Activated CD8-positive, alpha-beta memory T cell treated with anti-CD3 and anti-CD28 coated beads, Interleukin-2, amount 50 U/mL, for 4 hours (primary cell): ENCODE results near the gene NAA40.

Experiments
- DNase-seq: peaks from one replicate; pipeline ENCODE4 v3.0.0-alpha.2; 2020

Gene NAA40

DNA sequence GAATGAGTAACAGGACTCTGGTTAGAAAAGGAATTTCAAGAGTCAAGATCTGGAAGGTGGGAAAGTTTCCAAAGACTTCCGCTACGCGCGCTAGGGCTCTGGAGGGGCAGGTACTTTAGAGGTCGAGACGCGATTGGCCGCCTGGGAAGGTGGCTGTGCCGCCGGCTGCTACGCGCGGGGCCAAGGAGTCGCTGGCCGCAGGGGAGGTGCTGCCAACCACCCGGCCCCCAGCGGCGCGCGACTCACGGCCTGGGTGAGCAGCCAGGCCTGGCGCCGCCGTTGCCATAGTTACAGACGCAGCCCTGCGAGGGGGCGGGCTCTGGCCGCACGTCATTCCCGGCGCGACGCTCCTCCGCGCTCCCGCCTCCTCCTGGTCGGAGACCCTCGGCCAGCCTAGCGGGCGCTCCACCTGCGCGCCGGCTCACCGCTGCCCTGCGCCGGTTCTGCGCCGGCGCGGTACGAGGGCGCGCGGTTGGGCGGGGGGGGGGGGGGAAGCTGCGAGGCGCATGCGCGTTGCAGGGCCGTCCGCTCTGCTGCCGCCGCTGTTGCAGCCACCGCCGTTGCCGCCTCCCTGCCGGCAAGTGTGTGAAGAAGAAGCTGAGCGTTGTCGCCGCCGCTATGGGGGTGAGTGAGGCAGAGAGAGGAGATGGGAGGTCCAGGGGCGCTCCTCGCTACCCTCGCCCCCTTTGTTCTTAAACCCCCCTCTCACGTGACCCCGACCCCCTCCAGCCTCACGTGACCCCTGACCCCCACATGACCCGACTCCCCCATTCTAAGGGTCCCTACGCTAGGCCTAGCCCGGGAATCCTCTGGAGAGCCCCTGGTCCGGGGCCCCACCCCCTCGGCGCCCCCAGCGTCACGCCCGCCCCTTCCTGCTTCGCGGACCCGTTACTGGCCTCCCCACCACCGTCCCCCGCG lies at the start of gene NAA40:
Gene NAA40 (plus strand): TSS at position 524 of the 918 bp plus-strand sequence. CDS start 95 bp downstream, at position 619.
- peak; percentile 93 for DNase-seq

- DNase-seq = no peak
Observed at GRCh38 chr11:63889344-63889743, 49.5 kb upstream of the NAA40 start.

GRCh38 chr11:63890368-63890767 lies 48.4 kb upstream of the NAA40 start:
- DNase-seq = no peak

GRCh38 chr11:63892228-63892627 lies 46.6 kb upstream of the NAA40 start:
- DNase-seq = no peak

GRCh38 chr11:63893355-63893754 lies 45.4 kb upstream of the NAA40 start:
- DNase-seq = no peak

DNA sequence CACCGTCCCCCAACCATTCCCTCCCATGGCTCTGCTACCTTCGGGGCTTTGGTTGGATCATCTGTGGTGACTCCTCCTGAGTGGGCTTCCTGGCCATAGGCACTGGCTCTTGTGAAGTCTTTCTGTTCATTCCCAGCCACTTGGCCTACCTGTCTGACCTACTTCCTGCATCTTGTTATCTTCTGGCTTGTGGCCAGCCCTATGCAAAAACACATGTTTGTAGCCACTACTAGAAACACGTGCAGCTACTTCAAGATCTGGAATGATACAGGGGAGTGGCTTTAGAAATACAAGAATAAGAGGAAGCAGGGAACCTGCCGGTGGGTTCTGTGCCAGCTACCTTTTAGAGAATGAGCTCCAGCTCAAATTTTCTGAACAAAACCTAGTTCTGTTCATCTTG lies 42.7 kb upstream of the NAA40 start:
- no peak for DNase-seq

- DNase-seq = no peak
Observed at GRCh38 chr11:63897459-63898146, 41.2 kb upstream of the NAA40 start.

DNA sequence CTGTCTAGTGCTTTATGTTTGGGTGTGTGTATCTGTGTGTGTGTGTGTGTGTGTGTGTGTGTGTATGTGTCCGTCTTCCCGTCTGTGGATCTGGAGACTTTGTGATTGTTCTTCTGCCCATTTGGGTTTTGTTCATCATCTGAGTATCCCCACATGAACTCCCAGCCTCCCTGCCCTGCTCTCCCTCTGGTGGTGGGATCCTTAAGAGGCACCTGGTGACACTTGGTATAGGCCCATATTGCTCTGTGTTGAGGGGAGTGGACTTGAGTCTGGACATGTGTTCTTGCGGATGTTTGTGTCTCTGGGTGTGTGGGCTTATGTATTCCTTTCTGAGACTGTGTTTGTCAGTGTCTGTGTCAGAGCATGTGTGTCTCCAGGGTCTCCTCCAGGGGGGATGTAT lies 37.1 kb upstream of the NAA40 start:
- DNase-seq = no peak

- no peak for DNase-seq
Observed at GRCh38 chr11:63903884-63904283, 34.9 kb upstream of the NAA40 start.

DNA sequence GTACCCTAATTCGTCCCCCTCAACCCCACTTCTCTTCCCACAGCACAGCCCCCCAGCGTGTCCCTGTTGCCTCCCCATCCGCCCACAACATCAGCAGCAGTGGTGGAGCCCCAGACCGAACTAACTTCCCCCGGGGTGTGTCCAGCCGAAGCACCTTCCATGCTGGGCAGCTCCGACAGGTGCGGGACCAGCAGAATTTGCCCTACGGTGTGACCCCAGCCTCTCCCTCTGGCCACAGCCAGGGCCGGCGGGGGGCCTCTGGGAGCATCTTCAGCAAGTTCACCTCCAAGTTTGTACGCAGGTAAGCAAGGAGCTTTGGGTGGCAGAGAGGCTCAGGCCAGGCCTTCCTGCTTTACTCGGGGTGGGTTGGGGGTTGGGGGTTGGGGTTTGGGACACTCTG lies 34.1 kb upstream of the NAA40 start:
- DNase-seq = no peak

GRCh38 chr11:63905179-63905578 lies 33.6 kb upstream of the NAA40 start:
- no peak for DNase-seq

DNA sequence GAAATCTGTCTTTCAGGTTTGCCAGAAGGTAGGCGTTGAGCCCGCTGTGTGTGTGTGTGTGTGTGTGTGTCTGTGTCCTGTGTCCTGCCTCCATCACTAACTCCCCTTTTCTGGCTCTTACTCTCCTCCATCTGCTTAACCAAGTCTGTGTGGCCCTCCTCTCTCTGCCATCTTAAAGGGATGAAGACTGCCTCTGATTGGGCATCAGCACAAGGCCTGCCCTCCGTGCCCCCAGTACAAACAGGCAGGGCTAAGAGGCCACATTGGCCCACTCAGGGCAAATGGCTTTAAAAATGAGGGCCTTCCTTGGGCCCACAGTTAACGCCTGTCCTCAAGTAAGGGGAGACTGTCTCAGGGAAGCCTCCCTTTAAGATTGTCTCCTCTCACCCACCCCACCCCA lies 32.7 kb upstream of the NAA40 start:
- no peak for DNase-seq

GRCh38 chr11:63906585-63906984 lies 32.2 kb upstream of the NAA40 start:
- DNase-seq = peak; percentile 57

DNA sequence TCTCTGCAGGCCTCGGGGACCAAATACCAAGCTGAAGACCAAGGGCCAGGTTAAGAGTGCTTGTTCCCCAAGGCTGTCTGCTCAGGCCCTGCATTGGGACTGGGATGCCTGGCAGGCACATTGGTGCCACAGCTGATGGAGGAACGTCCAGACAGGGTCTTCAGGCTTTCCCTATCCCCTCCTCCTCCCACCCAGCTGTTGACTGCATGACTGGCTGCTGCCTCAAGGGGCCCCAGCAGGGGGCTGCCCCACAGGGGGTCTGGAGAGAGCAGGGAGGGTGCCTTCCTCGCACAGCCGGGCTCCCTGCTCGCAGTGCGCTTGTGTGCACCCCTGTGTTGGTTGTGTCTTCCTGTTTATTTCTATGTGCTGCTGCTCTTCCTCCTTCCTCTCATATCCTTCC lies 31.7 kb upstream of the NAA40 start:
- DNase-seq = no peak

- DNase-seq = no peak
Observed at GRCh38 chr11:63907808-63908530, 30.8 kb upstream of the NAA40 start.

DNA sequence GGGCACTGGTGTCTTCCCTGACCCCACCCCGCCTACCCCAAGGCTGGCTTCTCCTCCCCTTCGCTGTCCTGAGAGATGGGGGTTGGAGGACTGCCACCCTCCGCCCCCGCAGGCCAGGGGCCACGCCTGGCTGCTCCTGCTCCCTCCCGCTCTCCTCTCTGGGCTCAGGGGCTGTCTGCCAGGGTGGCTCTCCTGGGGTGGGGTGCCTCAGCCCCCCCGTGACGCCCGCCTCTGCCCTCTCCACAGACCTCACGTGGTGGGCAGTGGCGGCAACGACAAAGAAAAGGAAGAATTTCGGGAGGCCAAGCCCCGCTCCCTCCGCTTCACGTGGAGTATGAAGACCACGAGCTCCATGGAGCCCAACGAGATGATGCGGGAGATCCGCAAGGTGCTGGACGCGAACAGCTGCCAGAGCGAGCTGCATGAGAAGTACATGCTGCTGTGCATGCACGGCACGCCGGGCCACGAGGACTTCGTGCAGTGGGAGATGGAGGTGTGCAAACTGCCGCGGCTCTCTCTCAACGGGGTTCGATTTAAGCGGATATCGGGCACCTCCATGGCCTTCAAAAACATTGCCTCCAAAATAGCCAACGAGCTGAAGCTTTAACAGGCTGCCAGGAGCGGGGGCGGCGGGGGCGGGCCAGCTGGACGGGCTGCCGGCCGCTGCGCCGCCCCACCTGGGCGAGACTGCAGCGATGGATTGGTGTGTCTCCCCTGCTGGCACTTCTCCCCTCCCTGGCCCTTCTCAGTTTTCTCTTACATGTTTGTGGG lies 30.0 kb upstream of the NAA40 start:
- DNase-seq = no peak

DNA sequence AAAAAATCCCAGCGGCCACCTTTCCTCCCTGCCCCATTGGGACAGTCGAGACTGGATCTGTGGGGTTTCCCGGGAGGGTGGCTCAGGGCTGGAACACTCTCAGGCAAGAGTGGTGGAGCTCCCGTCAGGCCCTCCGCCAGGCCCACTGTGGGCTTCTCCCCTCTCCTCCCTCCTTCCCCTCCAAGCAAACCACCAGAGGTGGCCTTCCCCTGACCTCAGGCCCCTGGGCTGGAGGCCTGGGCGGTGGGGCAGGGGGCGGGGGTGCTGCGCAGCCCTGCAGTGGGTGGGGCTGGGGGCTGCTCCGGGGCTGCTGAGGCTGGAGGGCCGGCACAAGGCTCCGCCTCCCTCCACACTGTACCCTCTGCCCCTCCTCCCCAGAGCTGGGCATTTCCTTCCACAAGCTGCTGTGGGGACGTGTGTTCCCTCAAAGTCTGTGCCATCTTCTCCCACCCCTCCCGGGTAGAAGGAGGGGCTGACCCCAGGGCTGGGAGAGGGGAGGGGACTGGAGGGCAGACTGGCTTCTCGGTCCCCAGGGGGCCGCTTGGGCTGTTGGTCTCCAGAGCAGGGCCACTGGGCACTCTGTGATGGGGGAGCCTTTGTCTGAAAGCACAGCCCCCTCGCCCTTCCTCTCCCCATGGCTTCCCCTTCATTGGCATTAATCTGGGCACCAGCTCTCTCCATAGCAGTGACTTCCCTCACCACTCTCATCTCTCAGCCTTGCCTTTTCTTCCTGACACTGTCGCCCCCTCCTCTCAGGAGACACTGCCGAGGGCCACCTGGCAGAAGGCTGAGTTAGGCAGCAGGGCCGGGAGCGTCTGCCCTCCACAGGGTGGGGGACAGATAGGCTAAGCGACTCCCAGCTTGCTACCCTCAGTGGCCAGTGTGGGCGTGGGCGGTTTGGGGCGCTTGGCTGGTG lies 29.0 kb upstream of the NAA40 start:
- no peak for DNase-seq

GRCh38 chr11:63910675-63911074 lies 28.1 kb upstream of the NAA40 start:
- no peak for DNase-seq

GRCh38 chr11:63911440-63911839 lies 27.4 kb upstream of the NAA40 start:
- DNase-seq = no peak

- no peak for DNase-seq
Observed at GRCh38 chr11:63911876-63912275, 26.9 kb upstream of the NAA40 start.

GRCh38 chr11:63912678-63913077 lies 26.1 kb upstream of the NAA40 start:
- DNase-seq = no peak
